ENCODE data around the gene RPH3AL. TPM values are rescaled to one million over a fixed set of nuclear protein-coding genes. Genes with fewer than 3 reads are reported as not detected.

Gene RPH3AL
- total RNA-seq, 1 experiment from 2014 or later, result 3.0 TPM

- H2BK12ac ChIP-seq (ENCODE audit: insufficient read length, low read depth, low read length), result no peak overlapping the region
- no peak overlapping the region for H2BK5ac ChIP-seq (ENCODE audit: insufficient read length, low read length)
- no peaks in the 10 kb centered on the region for H3K79me2 ChIP-seq (ENCODE audit: insufficient read depth, low read length)
- H3K79me1 ChIP-seq (ENCODE audit: insufficient read depth, low read depth, low read length, poor library complexity, severe bottlenecking), result no peaks in the 10 kb centered on the region
- H3K4me1 ChIP-seq (ENCODE audit: insufficient read depth, low read length), result no peaks in the 10 kb centered on the region; the same call in 1 of the 2 replicates
- WGBS (ENCODE audit: extremely low coverage, insufficient read length, low lambda C conversion rate), result no CpG with 5 or more reads among the region's 37 CpGs
- Mint-ChIP-seq H3K27me3 (ENCODE audit: low read depth) (peaks cover 12% of the 10 kb centered on the region), H3K36me3 (ENCODE audit: insufficient read depth in 1 of 3, low read depth in 3 of 3) (no peaks in the 10 kb centered on the region; a peak in 1 of 7 replicates), H3K9me3 (no peaks in the 10 kb centered on the region; a peak in 1 of 5 replicates), H3K4me3 (peak overlapping the region in 1 of 2 experiments; percentile 62; a peak in 2 of 5 replicates), H3K27ac (peak overlapping the region in 2 of 3 experiments; percentile 82 to 86; a peak in 3 of 7 replicates), H3K4me1 (peaks cover 29 to 38% of the 10 kb centered on the region in 2 experiments)
- H3K27ac ChIP-seq (ENCODE audit: insufficient read length, low read depth, low read length), result no peak overlapping the region
- H3K4me2 ChIP-seq (ENCODE audit: insufficient read depth, insufficient read length, low read length), result no peak overlapping the region
- H3K9ac ChIP-seq (ENCODE audit: extremely low read depth, insufficient read length, low read length), result no peak overlapping the region
- H2BK120ac ChIP-seq (ENCODE audit: low read depth, low read length, poor library complexity, severe bottlenecking), result no peak overlapping the region
- peaks cover 2% of the 10 kb centered on the region; the same call in 1 of the 2 replicates for H3K27me3 ChIP-seq (ENCODE audit: insufficient read depth, low read length)
- no peak overlapping the region for H3K56ac ChIP-seq (ENCODE audit: insufficient read length, low read depth, low read length)
- H4K5ac ChIP-seq (ENCODE audit: insufficient read length, low read depth, low read length), result no peak overlapping the region
- no peak overlapping the region for H2AFZ ChIP-seq (ENCODE audit: low read length)
- no peak overlapping the region for H2AK5ac ChIP-seq (ENCODE audit: insufficient read length, low read length)
- peak; percentile 34 for DNase-seq
- no peaks in the 10 kb centered on the region for H4K20me1 ChIP-seq (ENCODE audit: control insufficient read depth, insufficient read depth, insufficient read length)
- H2BK15ac ChIP-seq (ENCODE audit: low read depth, low read length), result no peak overlapping the region
- no peak overlapping the region; the same call in 1 of the 2 replicates for H3K14ac ChIP-seq (ENCODE audit: insufficient read depth, low read length)
- H3K18ac ChIP-seq (ENCODE audit: insufficient read length, low read depth, low read length), result no peak overlapping the region
- H4K8ac ChIP-seq (replicated peaks; ENCODE audit: insufficient read length, low read depth, low read length), result no peak overlapping the region
- TF ChIP-seq CTCF (conservative IDR thresholded peaks at IDR 0.05), result no peak
- no peak overlapping the region for H3K4ac ChIP-seq (ENCODE audit: low read depth, low read length)
- no peak overlapping the region for H2BK20ac ChIP-seq (ENCODE audit: low read depth, low read length, poor library complexity, severe bottlenecking)
- no peak overlapping the region for H4K91ac ChIP-seq (ENCODE audit: insufficient read length, low read depth, low read length)
- no peak overlapping the region for H3T11ph ChIP-seq (ENCODE audit: low read length)
- H3K9me3 ChIP-seq (ENCODE audit: control insufficient read depth, low read depth, low read length), result no peaks in the 10 kb centered on the region
- H3K23ac ChIP-seq (ENCODE audit: insufficient read length, low read depth, low read length), result no peak overlapping the region
- no peaks in the 10 kb centered on the region for H3K23me2 ChIP-seq (ENCODE audit: insufficient read length, low read depth, low read length, poor library complexity, severe bottlenecking)
Observed at GRCh38 chr17:336110-337021, 16.2 kb downstream of the RPH3AL start.

All from H9 (cell line).